H9 (cell line): ENCODE data around the gene SLC12A3. TPM values are rescaled to one million over a fixed set of nuclear protein-coding genes. Genes with fewer than 3 reads are reported as not detected.

Experiments used
- DNase-seq: peaks from one replicate; pipeline ENCODE4 v3.0.0-alpha.2; 2017
- H2AFZ ChIP-seq: one replicate; pipeline ENCODE4 v1.6.1; 2013; ENCODE audit warnings: mild to moderate bottlenecking, low read length, control low read depth, moderate library complexity
- H2AK5ac ChIP-seq: 2 replicates; pipeline ENCODE4 v1.6.1; 2013; ENCODE audit warnings: low read length, control low read depth, mixed read lengths; ENCODE audit not compliant: insufficient read length
- H2BK120ac ChIP-seq: one replicate; pipeline ENCODE4 v1.6.1; 2013; ENCODE audit warnings: low read depth, mild to moderate bottlenecking, low read length, control low read depth, inconsistent platforms; ENCODE audit not compliant: poor library complexity, severe bottlenecking
- H2BK12ac ChIP-seq: 2 replicates; pipeline ENCODE4 v1.6.1; 2013; ENCODE audit warnings: low read length, control low read depth, mixed read lengths, low read depth; ENCODE audit not compliant: insufficient read length
- H2BK15ac ChIP-seq: 2 replicates; pipeline ENCODE4 v1.6.1; 2013; ENCODE audit warnings: low read depth, low read length, control low read depth
- H2BK20ac ChIP-seq: one replicate; pipeline ENCODE4 v1.6.1; 2013; ENCODE audit warnings: low read depth, mild to moderate bottlenecking, low read length, control low read depth, inconsistent platforms; ENCODE audit not compliant: poor library complexity, severe bottlenecking
- H2BK5ac ChIP-seq: 2 replicates; pipeline ENCODE4 v1.6.1; 2013; ENCODE audit warnings: low read length, control low read depth, mixed read lengths; ENCODE audit not compliant: insufficient read length
- H3K14ac ChIP-seq: 2 replicates; pipeline ENCODE4 v1.6.1; 2013; ENCODE audit warnings: low read length, control low read depth; ENCODE audit not compliant: insufficient read depth
- H3K18ac ChIP-seq: 2 replicates; pipeline ENCODE4 v1.6.1; 2013; ENCODE audit warnings: low read depth, mild to moderate bottlenecking, mixed read lengths, low read length, control low read depth; ENCODE audit not compliant: insufficient read length
- H3K23ac ChIP-seq: 2 replicates; pipeline ENCODE4 v1.6.1; 2013; ENCODE audit warnings: low read length, control low read depth, mixed read lengths, low read depth; ENCODE audit not compliant: insufficient read length
- H3K23me2 ChIP-seq: 2 replicates; pipeline ENCODE4 v1.6.1; 2013; ENCODE audit warnings: low read depth, mild to moderate bottlenecking, mixed read lengths, low read length, control low read depth; ENCODE audit not compliant: insufficient read length, poor library complexity, severe bottlenecking
- H3K27ac ChIP-seq: 2 replicates; pipeline ENCODE4 v1.5.1; 2013; ENCODE audit warnings: low read length, control low read depth, mixed read lengths, low read depth; ENCODE audit not compliant: insufficient read length
- H3K27me3 ChIP-seq: 2 replicates; pipeline ENCODE4 v1.6.1; 2013; ENCODE audit warnings: low read length, control low read depth, inconsistent platforms; ENCODE audit not compliant: insufficient read depth
- H3K4ac ChIP-seq: 2 replicates; pipeline ENCODE4 v1.6.1; 2013; ENCODE audit warnings: low read depth, mild to moderate bottlenecking, control low read depth, inconsistent platforms, low read length, moderate library complexity
- H3K4me1 ChIP-seq: 2 replicates; pipeline ENCODE4 v1.6.1; 2013; ENCODE audit warnings: low read length, control low read depth, inconsistent platforms; ENCODE audit not compliant: insufficient read depth
- H3K4me2 ChIP-seq: 2 replicates; pipeline ENCODE4 v1.6.1; 2013; ENCODE audit warnings: low read length, control low read depth, mixed read lengths; ENCODE audit not compliant: insufficient read length, insufficient read depth
- H3K56ac ChIP-seq: 2 replicates; pipeline ENCODE4 v1.6.1; 2013; ENCODE audit warnings: low read depth, mild to moderate bottlenecking, mixed read lengths, low read length, control low read depth; ENCODE audit not compliant: insufficient read length
- H3K79me1 ChIP-seq: 2 replicates; pipeline ENCODE4 v1.6.1; 2013; ENCODE audit warnings: low read depth, mild to moderate bottlenecking, moderate library complexity, low read length, control low read depth, inconsistent platforms; ENCODE audit not compliant: insufficient read depth, poor library complexity, severe bottlenecking
- H3K79me2 ChIP-seq: 2 replicates; pipeline ENCODE4 v1.6.1; 2013; ENCODE audit warnings: low read length, control low read depth, inconsistent platforms; ENCODE audit not compliant: insufficient read depth
- H3K9ac ChIP-seq: 2 replicates; pipeline ENCODE4 v1.6.1; 2013; ENCODE audit warnings: low read length, control low read depth, mixed read lengths; ENCODE audit not compliant: insufficient read length; ENCODE audit errors: extremely low read depth
- H3K9me3 ChIP-seq: one replicate; pipeline ENCODE4 v1.6.1; 2013; ENCODE audit warnings: low read depth, low read length, inconsistent platforms; ENCODE audit not compliant: control insufficient read depth
- H3T11ph ChIP-seq: one replicate; pipeline ENCODE4 v1.6.1; 2013; ENCODE audit warnings: mild to moderate bottlenecking, low read length, control low read depth, inconsistent platforms
- H4K20me1 ChIP-seq: one replicate; pipeline ENCODE4 v1.6.1; 2013; ENCODE audit not compliant: control insufficient read depth, insufficient read length, insufficient read depth
- H4K5ac ChIP-seq: 2 replicates; pipeline ENCODE4 v1.6.1; 2013; ENCODE audit warnings: low read depth, mild to moderate bottlenecking, mixed read lengths, low read length, control low read depth; ENCODE audit not compliant: insufficient read length
- H4K8ac ChIP-seq: replicated peaks from 2 replicates; pipeline ENCODE4 v1.6.1; 2013; ENCODE audit warnings: low read length, control low read depth, mixed read lengths, low read depth; ENCODE audit not compliant: insufficient read length
- H4K91ac ChIP-seq: 2 replicates; pipeline ENCODE4 v1.6.1; 2013; ENCODE audit warnings: low read depth, mild to moderate bottlenecking, moderate library complexity, mixed read lengths, low read length, control low read depth; ENCODE audit not compliant: insufficient read length
- H3K27ac Mint-ChIP-seq, 3 experiments: 2 replicates in 2 of 3; 3 replicates in 1 of 3; pipeline ENCODE4 v1.8.0; 2020 to 2021; ENCODE audit warnings: mixed read lengths in 3 of 3, mild to moderate bottlenecking in 1 of 3, moderate library complexity in 1 of 3
- H3K27me3 Mint-ChIP-seq: 2 replicates; pipeline ENCODE4 v1.8.0; 2021; ENCODE audit warnings: low read depth, mild to moderate bottlenecking, moderate library complexity, mixed read lengths
- H3K36me3 Mint-ChIP-seq, 3 experiments: 2 replicates in 2 of 3; 3 replicates in 1 of 3; pipeline ENCODE4 v1.8.0; 2020 to 2021; ENCODE audit warnings: low read depth in 3 of 3, mixed read lengths in 3 of 3; ENCODE audit not compliant: insufficient read depth in 1 of 3
- H3K4me1 Mint-ChIP-seq, 2 experiments: 2 replicates each; pipeline ENCODE4 v1.8.0; 2020; ENCODE audit warnings: mixed read lengths in 2 of 2
- H3K4me3 Mint-ChIP-seq, 2 experiments: 2 replicates in 1 of 2; 3 replicates in 1 of 2; pipeline ENCODE4 v1.8.0; 2020 to 2021; ENCODE audit warnings: mild to moderate bottlenecking in 2 of 2, mixed read lengths in 2 of 2, moderate library complexity in 1 of 2
- H3K9me3 Mint-ChIP-seq, 2 experiments: 2 replicates in 1 of 2; 3 replicates in 1 of 2; pipeline ENCODE4 v1.8.0; 2020; ENCODE audit warnings: mild to moderate bottlenecking in 2 of 2, mixed read lengths in 2 of 2, moderate library complexity in 1 of 2
- CTCF ChIP-seq: fragments of 200-600 bp; sonication (generic); conservative IDR thresholded peaks from 3 replicates; pipeline ENCODE4 v1.8.0; 2021; ENCODE audit warnings: antibody characterized with exemption, mild to moderate bottlenecking
- WGBS: extraction: QIAGEN DNeasy Blood & Tissue Kit; methylation state at CpG from one replicate; pipeline ENCODE4 v1.1.7; 2013; ENCODE audit warnings: missing lambda C conversion rate, low lambda C conversion rate, mixed read lengths; ENCODE audit not compliant: insufficient read length; ENCODE audit errors: extremely low coverage; 5-methylcytosine and 5-hydroxymethylcytosine counted together
- total RNA-seq: library from RNA; stranded (reverse); gene quantifications from 2 replicates; pipeline ENCODE4 v1.2.1, GENCODE V29; 2021

The SLC12A3 gene
- total RNA-seq, 1 experiment from 2014 or later = not detected

- peak within 1 kb of the TSS; percentile 43 for H3T11ph ChIP-seq
- H3K23me2 ChIP-seq = peaks cover 11% of the 10 kb centered on the region
- H4K8ac ChIP-seq = no peak within 1 kb of the TSS
- H3K4me2 ChIP-seq = peak within 1 kb of the TSS; percentile 90
- H2BK5ac ChIP-seq = no peak within 1 kb of the TSS
- H3K9me3 ChIP-seq = no peaks in the 10 kb centered on the region
- no peak within 1 kb of the TSS for H3K27ac ChIP-seq
- H2BK120ac ChIP-seq = peak within 1 kb of the TSS; percentile 14
- DNase-seq = peak; percentile 97
- peak within 1 kb of the TSS; percentile 92 for H3K18ac ChIP-seq
- TF ChIP-seq CTCF = no peak; the same call in 1 of the 3 replicates
- H3K9ac ChIP-seq = peak within 1 kb of the TSS; percentile 73
- peak within 1 kb of the TSS; percentile 33; the same call in 1 of the 2 replicates for H3K4ac ChIP-seq
- Mint-ChIP-seq H3K9me3 (no peaks in the 10 kb centered on the region), H3K4me1 (peaks cover 21 to 23% of the 10 kb centered on the region in 2 experiments), H3K27me3 (no peaks in the 10 kb centered on the region), H3K36me3 (peaks cover 12 to 28% (median 25%) of the 10 kb centered on the region in 3 experiments), H3K4me3 (peak within 1 kb of the TSS; percentile 94 to 95), H3K27ac (peak within 1 kb of the TSS; percentile 94 to 98 (median 97))
- no CpG with 5 or more reads among the region's 83 CpGs for WGBS
- H3K79me2 ChIP-seq = peaks cover 9% of the 10 kb centered on the region; the same call in 1 of the 2 replicates
- peak within 1 kb of the TSS; percentile 89 for H2BK12ac ChIP-seq
- H3K23ac ChIP-seq = no peak within 1 kb of the TSS
- H2BK20ac ChIP-seq = no peak within 1 kb of the TSS
- no peak within 1 kb of the TSS for H2BK15ac ChIP-seq
- no peak within 1 kb of the TSS for H2AK5ac ChIP-seq
- no peaks in the 10 kb centered on the region for H4K20me1 ChIP-seq
- H3K27me3 ChIP-seq = no peaks in the 10 kb centered on the region
- no peak within 1 kb of the TSS for H2AFZ ChIP-seq
- H4K91ac ChIP-seq = peak within 1 kb of the TSS; percentile 87
- peak within 1 kb of the TSS; percentile 90 for H3K14ac ChIP-seq
- peaks cover 2% of the 10 kb centered on the region for H3K79me1 ChIP-seq
- H3K4me1 ChIP-seq = peaks cover 3% of the 10 kb centered on the region; the same call in 1 of the 2 replicates
- H4K5ac ChIP-seq = peak within 1 kb of the TSS; percentile 77
- no peak within 1 kb of the TSS for H3K56ac ChIP-seq
Measured at GRCh38 chr16:56931892-56932720, 67.1 kb downstream of the SLC12A3 start, which contains the start of gene HERPUD1. HERPUD1 (plus strand) TSS chr16:56932142; CDS start chr16:56932245, 103 bp downstream.
